Retinal pigment epithelial cell (primary cell): ENCODE results near the gene ADAMTS2.

ENCODE experiments used
- DNase-seq: peaks from one replicate; pipeline ENCODE4 v3.0.0-alpha.2; 2010; ENCODE audit warnings: low read depth
- H3K4me3 ChIP-seq: 2 replicates; pipeline ENCODE4 v1.5.1; 2011; ENCODE audit warnings: mild to moderate bottlenecking, low read length, control low read depth, moderate library complexity
- CTCF ChIP-seq: conservative IDR thresholded peaks from 2 replicates; pipeline ENCODE4 v1.5.1; 2011; ENCODE audit warnings: low read depth, low read length, control low read depth, inconsistent platforms

Gene ADAMTS2

GRCh38 chr5:179126506-179126991, 218.7 kb downstream of the ADAMTS2 start:
- DNase-seq, result no peak
- TF ChIP-seq CTCF, result no peak
- H3K4me3 ChIP-seq, result no peak overlapping the region

GRCh38 chr5:179125789-179126505, 219.3 kb downstream of the ADAMTS2 start:
- TF ChIP-seq CTCF, result no peak
- no peak overlapping the region for H3K4me3 ChIP-seq
- DNase-seq, result no peak

- H3K4me3 ChIP-seq, result no peak overlapping the region
- no peak for TF ChIP-seq CTCF
- no peak for DNase-seq
Observed at GRCh38 chr5:179124853-179125788, 220.1 kb downstream of the ADAMTS2 start.

GRCh38 chr5:179124273-179124852, 220.9 kb downstream of the ADAMTS2 start:
- no peak for TF ChIP-seq CTCF
- no peak for DNase-seq

GRCh38 chr5:179123491-179124272, 221.6 kb downstream of the ADAMTS2 start:
- no peak overlapping the region for H3K4me3 ChIP-seq
- no peak for DNase-seq
- TF ChIP-seq CTCF, result no peak

More at GRCh38 chr5:179124273-179124852, 220.9 kb downstream of the ADAMTS2 start:
- H3K4me3 ChIP-seq, result no peak overlapping the region

GRCh38 chr5:179123109-179123426, 222.2 kb downstream of the ADAMTS2 start:
- H3K4me3 ChIP-seq, result no peak overlapping the region
- TF ChIP-seq CTCF, result no peak
- no peak for DNase-seq
